ENCODE data around the gene PPP1CC. TPM values are rescaled to one million over a fixed set of nuclear protein-coding genes. Genes with fewer than 3 reads are reported as not detected.
"Not testable (repeated sequence)": the region's sequence is repeated elsewhere in the genome, so short reads cannot be mapped to it uniquely, and the experiment has no call there.

Gene PPP1CC
- total and polyA plus RNA-seq, 2 donors (not counting 3 experiments of a cell fraction or from before 2014, with no cell fraction given), result 67.1 to 139 TPM

DNA sequence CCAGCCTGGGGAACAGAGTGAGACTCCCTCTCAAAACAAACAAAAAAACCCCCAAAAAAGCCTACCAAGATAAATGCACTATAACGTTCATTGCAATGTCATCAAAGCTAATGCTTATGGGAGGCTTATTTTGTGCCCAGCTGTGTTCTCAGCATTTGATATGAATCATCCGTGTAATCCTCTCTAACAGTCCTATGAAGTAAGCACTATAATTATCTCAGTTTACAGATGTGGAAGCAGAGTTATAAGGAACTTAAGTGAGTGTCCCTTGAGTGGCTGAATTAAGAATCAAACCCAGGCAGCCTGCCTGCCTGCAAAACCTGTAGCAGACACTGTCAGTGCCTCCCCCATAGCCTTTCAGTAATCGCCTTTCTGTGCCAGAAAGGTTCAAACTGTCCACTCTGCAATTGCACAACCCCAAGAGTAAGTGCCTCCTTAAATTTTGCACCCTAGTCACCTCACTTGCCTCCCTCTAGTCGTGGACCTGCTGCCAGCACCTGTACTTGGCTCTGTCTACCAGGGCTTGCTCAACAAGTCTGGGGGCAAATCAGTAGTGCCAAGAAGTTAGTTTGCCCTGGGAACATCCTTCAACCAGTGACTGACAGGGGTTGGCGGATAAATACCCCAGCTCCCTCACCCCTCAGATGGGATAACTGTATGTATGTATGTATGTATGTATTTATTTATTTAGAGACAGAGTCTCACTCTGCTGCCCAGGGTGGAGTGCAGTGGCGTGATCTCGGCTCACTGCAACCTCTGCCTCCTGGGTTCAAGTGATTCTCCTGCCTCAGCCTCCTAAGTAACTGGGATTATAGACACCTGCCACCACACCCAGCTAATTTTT lies 23.8 kb upstream of the PPP1CC start:
- Histone ChIP-seq H3K9ac (replicated peaks; ENCODE audit: extremely low read depth, insufficient read depth, low read length) (no peak overlapping the region), H3K27me3 (ENCODE audit: control insufficient read depth in 2 of 2, insufficient read depth in 2 of 2, low read length in 2 of 2) (no peaks in the 10 kb centered on the region), H3K9me3 (replicated peaks; ENCODE audit: control insufficient read depth, insufficient read depth, low read length) (no peaks in the 10 kb centered on the region), H3K4me2 (ENCODE audit: insufficient read depth, low read length) (no peak overlapping the region), H3K4me3 (replicated peaks in 1 of 3; ENCODE audit: insufficient read depth in 1 of 3, low read depth in 1 of 3, low read length in 3 of 3) (no peak overlapping the region), H4K20me1 (replicated peaks; ENCODE audit: control insufficient read depth, extremely low read depth, insufficient read depth, low read length) (no peaks in the 10 kb centered on the region), H3K36me3 (ENCODE audit: control insufficient read depth in 2 of 2, extremely low read depth in 1 of 2, insufficient read depth in 2 of 2, low read length in 2 of 2) (no peaks in the 10 kb centered on the region), H3K79me2 (ENCODE audit: control insufficient read depth, insufficient read depth, low read length) (no peaks in the 10 kb centered on the region), H2AFZ (ENCODE audit: low read depth, low read length) (no peak overlapping the region), H3K9me1 (replicated peaks; ENCODE audit: control insufficient read depth, extremely low read depth, insufficient read depth, low read length) (no peaks in the 10 kb centered on the region), H3K4me1 (ENCODE audit: control insufficient read depth, extremely low read depth, insufficient read depth, low read length) (no peaks in the 10 kb centered on the region), H3K27ac (ENCODE audit: insufficient read depth, low read depth, low read length) (no peak overlapping the region)
- DNase-seq (ENCODE audit: low read depth, low spot score), result no peak
- no TSS peak for BruUV-seq (replicated peaks)
- ChIA-PET CTCF (no interaction called here), POLR2A (no interaction called here)
- intact Hi-C loops (cut with micrococcal nuclease) (no loop called here), dilution Hi-C loops (cut with MboI; ENCODE audit: extremely low pct_ligation_motif_present, low sequenced_read_pairs) (no loop called here)
- TF ChIP-seq POLR2A (IDR thresholded peaks at IDR 0.05; ENCODE audit: low read depth, low read length), result no peak
- no peak for TF ChIP-seq FOS (IDR thresholded peaks at IDR 0.05; ENCODE audit: borderline replicate concordance, insufficient read depth, low read length)
- no peak for TF ChIP-seq JUN (IDR thresholded peaks at IDR 0.05; ENCODE audit: borderline replicate concordance, insufficient read depth, insufficient read length, low read depth)
- FAIRE-seq, result no peak

DNA sequence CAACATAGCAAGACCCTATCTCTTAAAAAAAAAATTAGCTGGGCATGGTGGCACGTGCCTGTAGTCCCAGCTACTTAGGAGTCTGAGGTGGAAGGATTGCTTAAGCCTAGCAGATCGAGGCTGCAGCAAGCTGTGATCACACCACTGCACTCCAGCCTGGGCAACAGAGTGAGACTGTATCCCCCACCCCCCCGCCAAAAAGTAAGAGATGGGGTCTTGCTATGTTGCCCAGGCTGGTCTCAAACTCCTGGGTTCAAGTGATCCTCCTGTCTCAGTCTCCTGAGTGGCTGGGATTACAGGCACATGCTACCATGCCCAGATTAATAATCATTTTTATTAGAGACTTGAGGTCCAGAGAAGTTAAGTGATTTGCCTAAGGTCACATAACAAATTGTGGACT lies 22.9 kb upstream of the PPP1CC start:
- DNase-seq (ENCODE audit: low read depth, low spot score); intact Hi-C loops (cut with micrococcal nuclease); POLR2A ChIA-PET; H3K9me3 ChIP-seq (replicated peaks; ENCODE audit: control insufficient read depth, insufficient read depth, low read length); H3K4me3 ChIP-seq (replicated peaks in 1 of 3; ENCODE audit: insufficient read depth in 1 of 3, low read depth in 1 of 3, low read length in 3 of 3); H3K27ac ChIP-seq (ENCODE audit: insufficient read depth, low read depth, low read length); dilution Hi-C loops (cut with MboI; ENCODE audit: extremely low pct_ligation_motif_present, low sequenced_read_pairs); H3K36me3 ChIP-seq (ENCODE audit: control insufficient read depth in 2 of 2, extremely low read depth in 1 of 2, insufficient read depth in 2 of 2, low read length in 2 of 2); H3K4me2 ChIP-seq (ENCODE audit: insufficient read depth, low read length); H4K20me1 ChIP-seq (replicated peaks; ENCODE audit: control insufficient read depth, extremely low read depth, insufficient read depth, low read length); BruUV-seq (replicated peaks); H3K27me3 ChIP-seq (ENCODE audit: control insufficient read depth in 2 of 2, insufficient read depth in 2 of 2, low read length in 2 of 2); H3K9me1 ChIP-seq (replicated peaks; ENCODE audit: control insufficient read depth, extremely low read depth, insufficient read depth, low read length); H3K9ac ChIP-seq (replicated peaks; ENCODE audit: extremely low read depth, insufficient read depth, low read length); H3K79me2 ChIP-seq (ENCODE audit: control insufficient read depth, insufficient read depth, low read length); H2AFZ ChIP-seq (ENCODE audit: low read depth, low read length); FAIRE-seq; H3K4me1 ChIP-seq (ENCODE audit: control insufficient read depth, extremely low read depth, insufficient read depth, low read length): not testable (repeated sequence)
- CTCF ChIA-PET, result interaction anchor here (0.9 kb wide), 1 partner anchor 56 kb away, joined by 3 read pairs; no protein-coding TSS in a partner anchor

All from endothelial cell of umbilical vein (primary cell).